ENCODE results near the gene REELD1.

REELD1 gene

DNA sequence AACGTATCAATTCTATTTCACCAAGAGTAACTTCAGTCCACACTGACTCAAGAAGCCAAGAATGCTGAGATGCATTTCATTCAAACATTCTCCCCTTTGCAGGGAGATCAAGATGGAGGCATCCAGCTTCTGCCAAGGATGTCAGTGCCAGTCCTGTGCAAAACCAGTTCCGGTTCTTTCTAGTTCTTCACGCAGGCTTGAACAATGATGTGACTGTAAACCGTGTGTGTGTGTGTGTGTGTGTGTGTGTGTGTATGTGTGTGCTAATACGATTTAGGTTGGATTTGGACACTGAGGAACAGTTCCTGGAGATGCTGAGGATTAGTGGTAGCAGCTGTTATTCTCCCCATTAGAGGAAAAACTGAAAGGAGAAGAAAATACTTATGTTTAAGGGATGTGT is at the start of gene REELD1:
Gene REELD1 (plus strand): TSS at position 301 of the 400 bp plus-strand sequence. CDS start 2,415 bp downstream, outside the sequence.
- DNase-seq: no peak

- no peak for DNase-seq
Measured at GRCh38 chr4:146165221-146165620, 49.1 kb upstream of the REELD1 start.

- DNase-seq: no peak
Measured at GRCh38 chr4:146165840-146166239, 48.5 kb upstream of the REELD1 start.

- no peak for DNase-seq
Measured at GRCh38 chr4:146170149-146170548, 44.2 kb upstream of the REELD1 start.

DNA sequence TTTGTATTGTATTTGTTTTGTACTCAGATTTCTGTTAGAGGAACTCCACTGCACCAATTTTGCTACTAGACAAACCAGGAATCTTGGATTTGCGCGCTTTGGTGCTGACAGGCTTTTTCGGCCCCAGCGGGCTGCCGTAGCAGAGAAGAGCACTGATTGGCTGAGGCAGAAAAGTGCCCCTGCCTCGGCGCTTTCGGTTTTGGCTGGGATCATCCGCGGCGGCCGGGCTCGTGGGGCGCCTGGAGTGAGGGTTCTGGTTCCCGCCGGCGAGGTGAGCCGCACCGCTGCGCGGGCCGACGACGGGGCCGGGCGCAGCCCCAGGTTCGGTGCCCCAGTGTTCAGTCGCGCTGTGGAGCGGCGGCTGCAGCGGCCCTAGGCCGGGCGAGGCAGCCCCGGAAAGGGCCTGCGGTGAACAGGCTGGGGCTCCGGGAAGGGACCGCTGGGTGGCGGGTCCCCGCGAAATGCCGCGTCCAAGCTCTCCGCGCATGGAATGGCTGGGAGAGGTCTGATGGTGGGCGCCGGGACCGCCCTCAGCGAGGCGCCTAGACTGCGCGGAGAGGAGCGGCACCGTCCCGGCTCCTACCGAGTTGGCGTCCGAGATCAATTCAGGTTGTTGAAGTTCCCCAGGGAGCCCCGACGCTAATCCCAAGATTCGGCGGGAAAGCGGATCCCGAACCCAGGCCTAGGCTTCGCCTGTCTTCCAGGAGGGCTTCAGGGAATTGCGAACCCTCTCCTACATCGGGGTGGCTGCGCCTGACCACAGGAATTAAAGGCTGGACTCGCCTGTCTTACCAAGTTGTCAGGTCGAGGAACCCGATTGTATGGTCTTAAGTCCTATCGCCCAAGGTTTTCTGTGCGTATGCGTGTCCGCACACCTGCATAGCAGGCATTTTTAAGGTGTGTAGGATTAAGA is 38.5 kb upstream of the REELD1 start, which contains the start of gene LSM6:
Gene LSM6 (plus strand): TSS at position 178 of the 913 bp plus-strand sequence. CDS start 7,204 bp downstream, outside the sequence.
- peak; percentile 6 for DNase-seq

DNA sequence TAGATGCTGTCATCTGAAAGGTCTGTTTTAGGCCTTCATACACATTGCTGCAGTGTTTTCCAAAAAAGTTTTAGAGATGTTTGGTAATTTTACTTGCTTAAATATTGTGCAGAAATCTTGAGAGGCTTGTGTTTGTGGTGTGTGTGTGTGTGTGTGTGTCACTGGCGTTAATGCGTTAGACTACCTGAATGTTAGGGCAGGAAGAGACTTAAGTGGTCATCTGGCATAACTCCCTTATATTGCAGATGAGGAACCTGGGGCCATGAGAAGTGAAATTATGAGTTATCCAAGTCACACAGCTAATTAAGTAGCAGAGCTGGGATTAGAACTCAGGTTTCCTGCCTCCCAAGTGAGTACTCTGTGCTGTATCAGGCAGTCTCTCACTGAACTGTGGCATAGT is 37.4 kb upstream of the REELD1 start:
- DNase-seq: no peak

- no peak for DNase-seq
Measured at GRCh38 chr4:146178126-146178525, 36.2 kb upstream of the REELD1 start.

GRCh38 chr4:146179784-146180370 is 34.5 kb upstream of the REELD1 start:
- no peak for DNase-seq

- DNase-seq: no peak
Measured at GRCh38 chr4:146182443-146182842, 31.9 kb upstream of the REELD1 start.

DNA sequence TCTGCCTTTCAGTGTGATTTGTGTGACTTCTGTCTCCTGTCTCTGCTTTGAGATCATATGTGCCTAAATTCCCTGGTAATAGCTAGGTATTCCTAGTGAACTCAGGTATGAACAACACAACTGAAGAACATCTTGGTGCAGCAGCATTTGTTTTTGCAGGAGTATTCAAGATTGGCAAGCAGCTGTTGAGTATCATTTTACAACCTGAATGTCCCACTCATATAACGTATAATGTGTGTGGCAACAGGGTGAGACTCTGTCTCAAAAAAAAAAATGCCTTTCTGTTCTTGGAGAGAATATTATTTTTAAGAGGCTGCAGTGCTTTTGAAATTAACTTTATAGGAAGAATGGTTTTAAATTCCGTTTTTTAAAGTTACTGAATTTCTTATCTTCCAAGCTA is 31.1 kb upstream of the REELD1 start:
- DNase-seq: no peak

GRCh38 chr4:146186041-146186440 is 28.3 kb upstream of the REELD1 start:
- no peak for DNase-seq

DNA sequence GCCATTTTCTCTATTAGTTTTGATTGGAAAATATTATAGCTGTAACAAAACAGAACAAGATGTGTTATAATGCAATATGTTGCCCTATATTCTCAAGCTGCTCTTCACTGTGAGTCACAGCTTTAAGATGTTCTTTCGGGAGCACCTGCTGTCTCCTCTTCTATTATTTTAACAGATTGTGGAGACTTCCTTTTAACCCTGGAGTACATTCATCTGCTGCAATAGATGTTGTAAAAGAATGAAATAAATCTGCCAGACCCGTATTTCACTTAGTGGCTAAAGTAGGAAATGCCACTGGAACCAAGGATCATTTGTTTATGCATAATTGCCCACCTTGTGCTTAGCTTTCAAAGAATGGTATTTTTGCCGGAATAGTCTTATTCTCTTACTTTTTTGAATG is 27.7 kb upstream of the REELD1 start:
- no peak for DNase-seq

DNA sequence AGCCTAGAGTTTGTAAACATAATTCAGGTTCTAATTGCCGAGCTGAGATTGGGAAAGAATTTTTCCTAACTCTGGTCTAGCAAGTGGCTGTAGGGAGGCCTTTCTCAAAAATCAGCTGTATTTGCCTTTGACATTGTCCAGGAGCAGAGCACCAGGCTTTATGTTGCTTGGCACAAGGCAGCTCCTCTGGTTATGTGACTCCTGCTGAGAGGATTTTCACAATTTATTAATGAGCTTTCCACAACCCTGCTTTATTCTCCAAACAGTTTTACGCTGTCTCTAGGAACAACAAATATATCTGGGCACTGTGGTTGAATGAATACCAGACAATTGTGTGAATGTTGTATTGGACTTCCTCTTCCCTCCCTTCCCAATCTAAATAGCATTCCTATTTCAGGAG is 23.9 kb upstream of the REELD1 start:
- DNase-seq: no peak

DNA sequence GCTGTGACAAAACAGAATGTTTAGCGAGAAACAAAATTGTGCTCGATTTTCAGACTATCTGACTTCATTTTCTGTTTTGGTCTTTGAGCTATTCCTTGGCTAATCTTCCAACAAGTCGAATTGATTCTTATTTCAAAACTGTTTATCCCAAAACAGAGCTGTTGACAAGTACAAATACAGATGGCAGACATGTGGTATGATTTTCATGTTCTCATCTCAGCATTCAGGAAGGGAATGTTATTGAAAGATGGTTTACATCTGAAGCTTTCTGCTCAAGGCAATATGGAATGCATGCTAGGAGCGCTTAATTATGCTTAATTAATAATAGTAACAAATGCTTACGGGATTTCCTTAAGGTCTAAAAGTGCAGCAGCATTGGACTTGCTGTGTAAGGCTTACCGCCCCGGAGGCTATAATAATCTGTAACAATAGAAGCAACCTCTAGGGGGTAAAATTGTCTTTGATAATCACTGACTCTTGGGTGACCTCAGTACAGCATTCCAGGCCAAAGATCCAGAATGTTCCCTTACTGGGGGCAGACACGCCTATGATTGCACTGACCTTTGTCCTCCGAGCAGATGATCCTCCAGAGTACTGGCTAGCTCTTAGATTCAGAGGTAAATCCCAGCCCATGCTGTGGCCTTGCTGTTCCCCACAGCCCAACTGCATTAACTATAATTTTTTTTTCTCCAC is 22.4 kb upstream of the REELD1 start:
- DNase-seq: no peak

- DNase-seq: no peak
Measured at GRCh38 chr4:146193628-146194027, 20.7 kb upstream of the REELD1 start.

DNA sequence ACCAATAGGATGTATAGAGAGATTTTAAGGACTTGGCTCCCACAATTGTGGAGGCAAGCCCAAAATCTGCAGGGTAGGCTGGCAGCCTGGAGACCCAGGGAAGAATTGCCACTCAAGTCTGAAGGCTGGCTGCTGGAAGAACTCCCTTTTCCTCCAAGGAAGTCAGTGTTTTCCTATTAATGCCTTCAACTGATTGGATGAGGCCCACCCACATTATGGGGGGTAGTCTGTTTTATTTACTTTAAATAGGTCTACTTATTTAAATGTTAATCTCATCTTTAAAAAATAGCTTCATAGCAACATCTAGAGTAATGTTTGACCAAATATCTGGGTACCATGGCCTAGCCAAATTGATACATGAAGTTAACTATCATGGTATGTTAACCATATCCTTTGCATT is 20.1 kb upstream of the REELD1 start:
- DNase-seq: no peak

DNA sequence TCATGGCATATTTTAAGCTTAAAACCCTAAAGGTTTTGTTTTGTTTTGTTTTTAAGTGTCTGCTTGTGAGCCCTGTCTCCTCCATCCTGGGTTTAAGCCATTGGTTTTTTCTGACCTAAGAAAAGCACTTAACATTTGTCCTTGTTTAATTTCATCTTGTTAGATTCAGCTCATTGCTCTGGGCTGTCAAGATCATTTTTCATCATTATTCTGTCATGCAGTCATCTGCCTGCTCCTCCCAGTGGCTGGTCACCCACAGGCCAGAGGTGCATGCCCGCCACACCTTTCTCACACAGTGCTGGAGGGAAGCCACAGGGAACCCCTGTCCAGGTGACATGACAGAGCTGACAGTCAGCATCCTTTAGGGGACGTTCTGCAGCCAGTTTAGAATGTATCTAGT is 11.7 kb upstream of the REELD1 start:
- DNase-seq: no peak

- DNase-seq: no peak
Measured at GRCh38 chr4:146207410-146207809, 6.9 kb upstream of the REELD1 start.

DNA sequence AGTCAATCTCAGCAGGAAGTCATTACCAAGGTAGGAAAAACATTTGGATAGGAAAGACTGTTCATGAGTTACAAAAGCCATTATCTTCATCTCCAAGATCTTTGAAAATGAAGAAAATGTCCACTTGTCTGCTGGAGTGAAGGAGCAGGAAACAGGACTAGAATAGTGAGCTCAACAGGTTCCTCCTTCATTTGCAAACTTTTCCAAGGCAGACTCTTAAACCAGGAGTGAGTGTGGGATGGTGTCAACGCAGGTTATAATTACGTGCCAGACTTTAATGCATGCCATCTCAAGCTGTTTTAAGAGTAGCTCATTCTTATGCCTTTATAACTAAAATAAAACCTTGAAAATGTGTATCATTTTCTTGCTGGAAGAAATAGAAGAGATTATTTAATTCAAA is 3.4 kb upstream of the REELD1 start:
- DNase-seq: no peak

DNA sequence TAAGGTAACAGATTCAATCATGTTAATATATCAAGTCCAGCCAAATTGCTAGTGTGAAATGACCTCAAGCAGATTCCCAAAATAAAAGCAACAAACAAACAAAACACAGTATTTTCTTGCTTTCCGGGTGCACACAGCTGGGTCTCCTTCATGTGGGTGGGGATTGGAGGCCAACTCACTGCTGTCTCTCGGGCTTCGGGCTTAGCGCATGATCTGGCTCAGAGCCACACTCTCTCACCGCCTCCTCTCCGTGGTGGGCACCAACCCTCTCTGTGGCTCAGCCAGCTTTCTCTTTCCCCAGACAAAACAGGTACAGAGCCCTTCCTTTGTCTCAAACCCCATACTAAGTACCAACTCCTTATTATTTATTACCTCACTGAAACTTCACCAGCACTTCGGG is 2.9 kb upstream of the REELD1 start:
- DNase-seq: no peak

DNA sequence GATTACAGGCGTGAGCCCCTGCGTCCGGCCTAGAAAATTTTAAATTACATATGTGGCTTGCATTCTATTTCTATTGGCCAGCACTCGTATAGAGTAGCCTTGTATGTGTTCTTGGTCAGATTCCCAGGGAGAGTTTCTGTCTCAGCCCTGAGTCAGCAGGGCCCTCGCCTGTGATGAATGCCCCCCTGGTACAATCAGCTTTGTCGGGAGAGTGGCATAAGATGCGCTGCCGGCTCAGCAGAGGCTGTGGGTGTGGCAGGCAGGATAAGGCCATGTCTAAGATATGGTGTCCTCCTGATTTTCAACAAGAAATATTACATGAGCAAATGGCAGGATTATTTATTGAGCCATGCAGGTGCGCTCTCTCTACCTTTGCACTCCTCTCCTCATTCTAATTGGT is 1.6 kb upstream of the REELD1 start:
- DNase-seq: no peak

GRCh38 chr4:146222313-146222712 is 8.0 kb downstream of the REELD1 start:
- DNase-seq: no peak

DNA sequence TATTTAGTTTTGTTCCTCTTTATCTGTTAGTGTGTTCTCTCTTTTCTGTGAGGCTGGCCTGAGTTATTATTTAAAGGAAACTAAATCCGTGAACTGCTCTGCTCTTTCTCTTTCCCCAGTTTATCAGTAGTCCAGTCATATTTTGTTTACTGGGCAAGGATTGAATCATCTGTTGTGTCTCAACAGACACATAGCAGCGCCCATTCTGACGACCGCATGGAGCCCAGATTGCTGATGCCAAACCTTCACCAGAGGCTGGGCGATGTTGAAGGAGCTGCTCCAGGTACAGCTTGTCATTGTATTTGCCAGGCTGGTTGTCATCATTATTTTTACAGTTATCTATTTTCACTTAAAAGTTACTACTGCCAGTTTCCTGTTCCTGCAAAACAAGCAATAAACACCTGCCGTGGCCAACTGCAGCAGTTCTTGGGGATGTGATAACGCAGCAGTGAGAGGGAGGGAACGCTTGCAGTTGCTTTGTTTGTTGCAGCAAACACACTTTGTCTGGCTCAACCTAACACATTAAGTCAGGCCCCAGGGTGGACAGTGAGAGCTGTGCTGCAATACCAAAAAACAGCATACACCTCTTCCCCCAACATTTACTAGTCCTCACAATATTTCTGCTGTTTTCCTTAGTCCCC is 10.1 kb downstream of the REELD1 start:
- DNase-seq: no peak

All from GOT3 (cell line).